IMR-90 (cell line): ENCODE results near the gene NTM. TPM values are rescaled to one million over a fixed set of nuclear protein-coding genes. Genes with fewer than 3 reads are reported as not detected.

Experiments used
- ATAC-seq: fragments of 200-7000 bp; cut with Tn5 transposase; 2 replicates; pipeline ENCODE4 v1.9.1; 2020; ENCODE audit warnings: low read depth, mild to moderate bottlenecking, moderate library complexity
- BruUV-seq: library from RNA; stranded (reverse); fragments of 400-500 nt; replicated peaks from 2 replicates; lab custom pipeline; 2021; lab: Mats Ljungman, UMichigan
- CTCF ChIA-PET: fragments of 300-600 bp; formaldehyde crosslinking; extraction: SDS; loops from one replicate; lab custom pipeline; 2021; ENCODE audit warnings: antibody characterized with exemption; lab: Yijun Ruan, JAX
- POLR2A ChIA-PET: fragments of 300-600 bp; sonication (Branson Sonifier 250); formaldehyde crosslinking; loops from one replicate; lab custom pipeline; 2022; ENCODE audit warnings: antibody characterized with exemption; ENCODE audit not compliant: unreplicated experiment; lab: Charles Lee
- DNase-seq: peaks from one replicate; pipeline ENCODE4 v3.0.0; 2013
- H2AFZ ChIP-seq: replicated peaks from 2 replicates; pipeline ENCODE3; 2013; ENCODE audit warnings: low read length, mild to moderate bottlenecking; ENCODE audit not compliant: poor library complexity
- H2AK5ac ChIP-seq: 2 replicates; pipeline ENCODE4 v1.6.1; 2013; ENCODE audit warnings: low read depth, low read length, inconsistent platforms
- H2AK9ac ChIP-seq: replicated peaks from 2 replicates; pipeline ENCODE3; 2013; ENCODE audit warnings: mild to moderate bottlenecking, low read depth, low read length, moderate library complexity; ENCODE audit not compliant: poor library complexity
- H2BK120ac ChIP-seq: 2 replicates; pipeline ENCODE4 v1.6.1; 2013; ENCODE audit warnings: low read depth, low read length, inconsistent platforms
- H2BK15ac ChIP-seq: 3 replicates; pipeline ENCODE4 v1.6.1; 2013; ENCODE audit warnings: low read depth, low read length, inconsistent platforms
- H2BK20ac ChIP-seq: 2 replicates; pipeline ENCODE4 v1.6.1; 2013; ENCODE audit warnings: low read depth, mild to moderate bottlenecking, inconsistent platforms, low read length, moderate library complexity
- H2BK5ac ChIP-seq: 2 replicates; pipeline ENCODE4 v1.6.1; 2013; ENCODE audit warnings: mild to moderate bottlenecking, low read depth, low read length, inconsistent platforms; ENCODE audit not compliant: poor library complexity, severe bottlenecking
- H3K14ac ChIP-seq: replicated peaks from 2 replicates; pipeline ENCODE4 v1.6.1; 2013; ENCODE audit warnings: low read depth, low read length, inconsistent platforms
- H3K18ac ChIP-seq: 2 replicates; pipeline ENCODE4 v1.6.1; 2013; ENCODE audit warnings: low read depth, low read length, control low read depth
- H3K23ac ChIP-seq: 2 replicates; pipeline ENCODE4 v1.6.1; 2013; ENCODE audit warnings: low read depth, low read length, inconsistent platforms
- H3K27ac ChIP-seq: 2 replicates; pipeline ENCODE4 v1.5.1; 2013; ENCODE audit warnings: mild to moderate bottlenecking, control low read depth, low read length; ENCODE audit not compliant: insufficient read depth
- H3K27me3 ChIP-seq: 2 replicates; pipeline ENCODE4 v1.6.1; 2013; ENCODE audit warnings: low read length; ENCODE audit not compliant: control insufficient read depth, insufficient read depth
- H3K36me3 ChIP-seq: 2 replicates; pipeline ENCODE4 v1.6.1; 2013; ENCODE audit warnings: low read length, mixed read lengths; ENCODE audit not compliant: control insufficient read depth, insufficient read depth
- H3K4ac ChIP-seq: 2 replicates; pipeline ENCODE4 v1.6.1; 2013; ENCODE audit warnings: low read depth, low read length, inconsistent platforms
- H3K4me1 ChIP-seq: 2 replicates; pipeline ENCODE4 v1.6.1; 2013; ENCODE audit warnings: low read length, mixed read lengths; ENCODE audit not compliant: control insufficient read depth, insufficient read depth
- H3K4me2 ChIP-seq: 2 replicates; pipeline ENCODE4 v1.6.1; 2013; ENCODE audit warnings: low read depth, mild to moderate bottlenecking, control low read depth, low read length, moderate library complexity
- H3K4me3 ChIP-seq: 2 replicates; pipeline ENCODE4 v1.5.1; 2013; ENCODE audit warnings: low read depth, mild to moderate bottlenecking, control low read depth, low read length, moderate library complexity; ENCODE audit not compliant: insufficient read depth
- H3K56ac ChIP-seq: 2 replicates; pipeline ENCODE4 v1.6.1; 2013; ENCODE audit warnings: low read length, inconsistent platforms; ENCODE audit not compliant: insufficient read depth; ENCODE audit errors: extremely low read depth
- H3K79me1 ChIP-seq, 2 experiments: 2 replicates each; pipeline ENCODE4 v1.6.1; 2013; ENCODE audit warnings: low read length in 2 of 2, inconsistent platforms in 1 of 2, low read depth in 1 of 2
- H3K9ac ChIP-seq: 2 replicates; pipeline ENCODE4 v1.6.1; 2013; ENCODE audit warnings: low read depth, low read length, control low read depth
- H3K9me1 ChIP-seq: 2 replicates; pipeline ENCODE4 v1.6.1; 2013; ENCODE audit warnings: low read length, inconsistent platforms; ENCODE audit not compliant: insufficient read depth
- H3K9me3 ChIP-seq: 2 replicates; pipeline ENCODE4 v1.6.1; 2013; ENCODE audit warnings: low read length; ENCODE audit not compliant: control insufficient read depth, insufficient read depth
- H4K20me1 ChIP-seq: 2 replicates; pipeline ENCODE4 v1.6.1; 2013; ENCODE audit warnings: low read length, inconsistent platforms; ENCODE audit not compliant: insufficient read depth
- H4K5ac ChIP-seq: 2 replicates; pipeline ENCODE4 v1.6.1; 2013; ENCODE audit warnings: mild to moderate bottlenecking, low read depth, low read length, control low read depth
- H4K8ac ChIP-seq, 2 experiments: 2 replicates each; pipeline ENCODE4 v1.6.1; 2013; ENCODE audit warnings: low read depth in 2 of 2, low read length in 2 of 2, control low read depth in 1 of 2, inconsistent platforms in 1 of 2
- H4K91ac ChIP-seq: 2 replicates; pipeline ENCODE4 v1.6.1; 2013; ENCODE audit warnings: low read depth, low read length, inconsistent platforms; ENCODE audit not compliant: insufficient read depth
- CEBPB ChIP-seq: IDR thresholded peaks from 2 replicates; pipeline ENCODE4 v1.6.1; 2012; ENCODE audit warnings: low read depth, low read length, improper control_type of control experiment
- CHD1 ChIP-seq: IDR thresholded peaks from 2 replicates; pipeline ENCODE4 v1.6.1; 2012; ENCODE audit warnings: low read depth, low read length, improper control_type of control experiment
- FOS ChIP-seq: fragments of 150-350 bp; IDR thresholded peaks from 2 replicates; pipeline ENCODE4 v1.6.1; 2016; ENCODE audit warnings: low read depth, low read length
- MAFK ChIP-seq: IDR thresholded peaks from 2 replicates; pipeline ENCODE4 v1.6.1; 2012; ENCODE audit warnings: low read depth, low read length, improper control_type of control experiment
- NFE2L2 ChIP-seq: fragments of 150-350 bp; IDR thresholded peaks from 2 replicates; pipeline ENCODE4 v1.6.1; 2016; ENCODE audit warnings: low read depth, mild to moderate bottlenecking, low read length
- WGBS, 2 experiments: methylation state at CpG; one replicate each; pipeline versions ENCODE4 v1.1.5 to v1.1.7; 2013; ENCODE audit warnings: missing lambda C conversion rate in 2 of 2; ENCODE audit not compliant: insufficient read length in 1 of 2; ENCODE audit errors: extremely low coverage in 2 of 2; 5-methylcytosine and 5-hydroxymethylcytosine counted together
- dilution Hi-C: fragments of 300-500 bp; cut with HindIII; formaldehyde crosslinking; loops from one replicate; pipeline ENCODE4 v1.14.3; 2018; ENCODE audit warnings: low sequenced_read_pairs; ENCODE audit not compliant: unreplicated experiment
- in situ Hi-C: fragments of 300-500 bp; cut with MboI; formaldehyde crosslinking; loops from 3 replicates; pipeline ENCODE4 v1.14.3; 2019; ENCODE audit warnings: low sequenced_read_pairs, inconsistent platforms, mixed read lengths
- intact Hi-C: fragments of 100-400 bp; cut with micrococcal nuclease; formaldehyde crosslinking; loops from 2 replicates; pipeline ENCODE4 v1.10.0; 2022
- polyA plus RNA-seq, 3 experiments: library from polyadenylated mRNA; depleted of rRNA; stranded (reverse); fragments of >200 nt; gene quantifications; 2 replicates each; pipeline ENCODE4 v1.2.3, GENCODE V29; 2012; ENCODE audit warnings: low replicate concordance in 1 of 3
- total RNA-seq: library from RNA; depleted of rRNA; stranded (reverse); fragments of >200 nt; gene quantifications from 2 replicates; pipeline ENCODE4 v1.2.3, GENCODE V29; 2012

Gene NTM
- total and polyA plus RNA-seq, 2 of the 4 experiments (the other 2 are of a cell fraction): 19.5 to 25.5 TPM

- no TSS peak for BruUV-seq
These were observed 474.8 kb downstream of the NTM start for GRCh38 chr11:131845255-131845654.

More at GRCh38 chr11:131845255-131845654, 474.8 kb downstream of the NTM start:
- Histone ChIP-seq H3K79me1 (no peaks in the 10 kb centered on the region), H3K36me3 (no peaks in the 10 kb centered on the region), H3K23ac (no peak overlapping the region), H2BK120ac (no peak overlapping the region), H3K4ac (no peak overlapping the region), H3K4me2 (no peak overlapping the region), H3K9ac (no peak overlapping the region), H3K9me3 (no peaks in the 10 kb centered on the region), H3K27ac (no peak overlapping the region), H4K91ac (no peak overlapping the region), H2BK20ac (no peak overlapping the region), H2AFZ (no peak overlapping the region), H2BK5ac (no peak overlapping the region), H3K4me1 (no peaks in the 10 kb centered on the region), H3K18ac (no peak overlapping the region), H4K5ac (no peak overlapping the region), H4K8ac (no peak overlapping the region), H3K14ac (no peak overlapping the region), H3K56ac (no peak overlapping the region), H3K4me3 (no peak overlapping the region), H3K9me1 (no peaks in the 10 kb centered on the region), H4K20me1 (no peaks in the 10 kb centered on the region), H3K27me3 (peaks cover 19% of the 10 kb centered on the region), H2BK15ac (no peak overlapping the region), H2AK9ac (no peak overlapping the region), H2AK5ac (no peak overlapping the region)
- dilution Hi-C loops: no loop called here
- in situ Hi-C loops: no loop called here
- ChIA-PET CTCF (no interaction called here), POLR2A (no interaction called here)
- DNase-seq (no peak), ATAC-seq (no peak)
- intact Hi-C loops: no loop called here
- TF ChIP-seq FOS (no peak), CEBPB (no peak), NFE2L2 (no peak), MAFK (no peak), CHD1 (no peak)
- WGBS, 2 experiments: 20% methylated on average over 1 of the region's 4 CpGs; no CpG with 5 or more reads in 1 of the 2 experiments
